Measurements from ENCODE around the gene KTN1.

The KTN1 gene

DNA sequence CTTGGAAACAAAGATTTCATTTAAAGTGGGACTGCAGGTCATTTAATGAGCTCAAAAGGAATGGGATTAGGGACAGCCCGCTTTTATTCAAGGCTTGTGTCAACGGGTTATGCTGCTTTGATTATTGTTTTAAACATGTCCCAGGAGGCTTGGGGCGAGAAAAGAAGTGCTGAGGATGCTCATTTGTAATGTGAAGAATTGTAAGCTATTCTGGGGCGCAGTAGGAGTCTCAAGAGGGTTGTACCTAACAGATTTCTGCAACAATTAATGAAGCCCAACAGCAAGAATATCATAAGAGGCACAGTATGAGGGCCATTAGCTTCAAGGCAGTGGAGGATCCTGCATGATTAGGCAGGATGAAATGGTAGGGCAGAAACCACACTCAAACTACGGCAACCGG lies 122.5 kb downstream of the KTN1 start:
- Histone ChIP-seq H3K4me3 (ENCODE audit: low read depth, low read length) (no peak overlapping the region), H3K9me3 (ENCODE audit: control insufficient read depth, insufficient read depth, low read depth, low read length) (no peaks in the 10 kb centered on the region), H3K9ac (ENCODE audit: low read length) (no peak overlapping the region), H3K27ac (ENCODE audit: low read depth, low read length) (no peak overlapping the region), H3K36me3 (ENCODE audit: control insufficient read depth, insufficient read depth, low read length) (no peaks in the 10 kb centered on the region), H3K4me1 (ENCODE audit: control insufficient read depth, insufficient read depth, low read length) (peaks cover 15% of the 10 kb centered on the region), H3K27me3 (ENCODE audit: control insufficient read depth, insufficient read depth, low read length) (no peaks in the 10 kb centered on the region)

- H3K27me3 ChIP-seq (ENCODE audit: control insufficient read depth, insufficient read depth, low read length) = no peaks in the 10 kb centered on the region
- H3K9me3 ChIP-seq (ENCODE audit: control insufficient read depth, insufficient read depth, low read depth, low read length) = no peaks in the 10 kb centered on the region
- no peak overlapping the region for H3K4me3 ChIP-seq (ENCODE audit: low read depth, low read length)
- H3K4me1 ChIP-seq (ENCODE audit: control insufficient read depth, insufficient read depth, low read length) = no peaks in the 10 kb centered on the region
- no peak overlapping the region for H3K27ac ChIP-seq (ENCODE audit: low read depth, low read length)
- no peak overlapping the region for H3K9ac ChIP-seq (ENCODE audit: low read length)
- H3K36me3 ChIP-seq (ENCODE audit: control insufficient read depth, insufficient read depth, low read length) = no peaks in the 10 kb centered on the region
These were observed 124.6 kb downstream of the KTN1 start for GRCh38 chr14:55704654-55705053.

DNA sequence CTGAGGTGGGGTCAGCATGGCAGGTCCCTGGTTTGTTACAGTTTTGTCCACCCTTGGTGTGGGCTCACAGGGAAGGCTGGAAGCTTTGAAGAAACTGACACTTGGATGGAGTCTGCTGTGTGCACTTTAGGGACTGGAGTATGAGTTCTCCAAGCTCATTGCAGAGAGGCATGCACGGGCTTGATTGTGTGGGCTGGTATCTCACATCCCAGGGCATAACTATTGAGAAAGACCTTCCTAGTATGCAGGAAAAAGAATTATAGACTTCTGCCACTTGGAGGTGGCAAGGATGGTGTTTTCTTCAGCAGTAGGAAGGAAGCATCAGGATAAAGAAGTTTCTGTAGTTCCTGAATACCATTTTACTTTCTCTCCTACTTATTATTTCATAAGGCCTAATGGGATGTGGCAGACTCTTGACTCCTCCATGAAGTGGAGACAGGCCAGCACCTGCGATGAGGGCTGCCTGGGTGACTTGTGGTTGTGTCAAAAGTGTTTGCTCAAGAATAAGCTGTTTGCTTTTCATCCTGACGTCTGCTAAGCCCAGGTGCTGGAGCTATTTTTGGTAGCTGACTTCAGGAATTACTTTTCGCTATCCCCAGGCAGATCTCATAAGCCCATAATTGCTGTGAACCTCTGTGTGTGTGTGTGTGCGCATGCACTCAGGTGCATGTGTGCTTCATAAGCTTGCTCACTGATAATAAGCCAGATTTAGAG lies 125.8 kb downstream of the KTN1 start:
- no peak overlapping the region for H3K9ac ChIP-seq (ENCODE audit: low read length)
- no peaks in the 10 kb centered on the region for H3K4me1 ChIP-seq (ENCODE audit: control insufficient read depth, insufficient read depth, low read length)
- H3K27ac ChIP-seq (ENCODE audit: low read depth, low read length) = no peak overlapping the region
- no peak overlapping the region for H3K4me3 ChIP-seq (ENCODE audit: low read depth, low read length)
- H3K27me3 ChIP-seq (ENCODE audit: control insufficient read depth, insufficient read depth, low read length) = no peaks in the 10 kb centered on the region
- no peaks in the 10 kb centered on the region for H3K36me3 ChIP-seq (ENCODE audit: control insufficient read depth, insufficient read depth, low read length)
- H3K9me3 ChIP-seq (ENCODE audit: control insufficient read depth, insufficient read depth, low read depth, low read length) = no peaks in the 10 kb centered on the region

DNA sequence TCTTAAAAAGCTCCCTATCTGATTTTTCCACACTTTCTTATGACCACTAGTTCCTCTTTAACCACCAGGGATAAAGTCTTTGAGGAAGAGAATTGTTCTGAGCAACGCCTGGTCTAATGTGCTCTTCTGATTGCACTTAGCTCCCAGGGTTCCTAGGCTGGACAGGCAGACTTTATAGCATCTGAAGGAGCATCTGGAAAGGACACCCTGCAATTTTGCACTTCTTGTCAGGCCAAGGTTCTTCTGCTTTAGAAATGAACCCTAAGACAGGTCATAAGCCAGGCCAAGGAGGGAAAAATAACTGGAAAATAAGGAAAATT lies 126.3 kb downstream of the KTN1 start:
- H3K27ac ChIP-seq (ENCODE audit: low read depth, low read length) = no peak overlapping the region
- no peak overlapping the region for H3K9ac ChIP-seq (ENCODE audit: low read length)
- H3K4me1 ChIP-seq (ENCODE audit: control insufficient read depth, insufficient read depth, low read length) = no peaks in the 10 kb centered on the region
- H3K9me3 ChIP-seq (ENCODE audit: control insufficient read depth, insufficient read depth, low read depth, low read length) = no peaks in the 10 kb centered on the region
- H3K4me3 ChIP-seq (ENCODE audit: low read depth, low read length) = no peak overlapping the region
- H3K27me3 ChIP-seq (ENCODE audit: control insufficient read depth, insufficient read depth, low read length) = no peaks in the 10 kb centered on the region
- no peaks in the 10 kb centered on the region for H3K36me3 ChIP-seq (ENCODE audit: control insufficient read depth, insufficient read depth, low read length)

GRCh38 chr14:55706893-55707292 lies 126.9 kb downstream of the KTN1 start:
- Histone ChIP-seq H3K27ac (ENCODE audit: low read depth, low read length) (no peak overlapping the region), H3K27me3 (ENCODE audit: control insufficient read depth, insufficient read depth, low read length) (no peaks in the 10 kb centered on the region), H3K4me1 (ENCODE audit: control insufficient read depth, insufficient read depth, low read length) (no peaks in the 10 kb centered on the region), H3K9me3 (ENCODE audit: control insufficient read depth, insufficient read depth, low read depth, low read length) (peaks cover 3% of the 10 kb centered on the region; the same call in 1 of the 2 replicates), H3K9ac (ENCODE audit: low read length) (no peak overlapping the region), H3K4me3 (ENCODE audit: low read depth, low read length) (no peak overlapping the region), H3K36me3 (ENCODE audit: control insufficient read depth, insufficient read depth, low read length) (no peaks in the 10 kb centered on the region)

- H3K4me3 ChIP-seq (ENCODE audit: low read depth, low read length) = no peak overlapping the region
- no peaks in the 10 kb centered on the region for H3K27me3 ChIP-seq (ENCODE audit: control insufficient read depth, insufficient read depth, low read length)
- H3K9me3 ChIP-seq (ENCODE audit: control insufficient read depth, insufficient read depth, low read depth, low read length) = peaks cover 8% of the 10 kb centered on the region
- H3K36me3 ChIP-seq (ENCODE audit: control insufficient read depth, insufficient read depth, low read length) = no peaks in the 10 kb centered on the region
- H3K9ac ChIP-seq (ENCODE audit: low read length) = no peak overlapping the region
- no peaks in the 10 kb centered on the region for H3K4me1 ChIP-seq (ENCODE audit: control insufficient read depth, insufficient read depth, low read length)
- H3K27ac ChIP-seq (ENCODE audit: low read depth, low read length) = no peak overlapping the region
These were observed 127.4 kb downstream of the KTN1 start for GRCh38 chr14:55707365-55707804.

DNA sequence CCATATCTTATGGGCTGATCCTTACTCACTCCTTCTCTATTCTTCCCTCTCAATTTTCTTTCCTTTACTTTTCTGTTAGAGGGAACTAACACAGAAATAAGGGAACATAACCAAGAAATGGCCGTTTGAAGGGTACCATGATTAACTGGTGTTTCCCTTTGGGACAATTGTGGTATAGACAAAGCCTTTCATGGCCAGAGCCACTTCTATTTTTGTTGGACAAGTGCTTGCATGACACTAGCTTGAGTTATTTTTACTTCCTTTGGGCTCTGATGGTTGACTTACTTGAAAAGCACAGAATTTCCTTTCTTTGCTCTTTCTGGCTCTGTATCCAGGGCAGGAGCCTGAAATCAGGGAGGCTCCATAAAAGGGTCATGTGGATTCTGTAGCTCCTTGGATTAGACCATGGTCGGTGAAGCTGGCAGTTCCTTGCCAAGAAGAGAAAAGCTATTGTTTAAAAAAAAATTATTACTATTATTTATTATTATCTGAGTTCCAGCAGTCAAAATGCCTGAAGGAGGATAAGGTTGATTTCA lies 130.6 kb downstream of the KTN1 start:
- no peak overlapping the region for H3K9ac ChIP-seq (ENCODE audit: low read length)
- H3K4me3 ChIP-seq (ENCODE audit: low read depth, low read length) = no peak overlapping the region
- 0 out of 2 replicates have a peak, but pooled peaks cover 3% of the 10 kb centered on the region for H3K4me1 ChIP-seq (ENCODE audit: control insufficient read depth, insufficient read depth, low read length)
- peaks cover 9% of the 10 kb centered on the region for H3K9me3 ChIP-seq (ENCODE audit: control insufficient read depth, insufficient read depth, low read depth, low read length)
- H3K36me3 ChIP-seq (ENCODE audit: control insufficient read depth, insufficient read depth, low read length) = no peaks in the 10 kb centered on the region
- H3K27ac ChIP-seq (ENCODE audit: low read depth, low read length) = no peak overlapping the region
- H3K27me3 ChIP-seq (ENCODE audit: control insufficient read depth, insufficient read depth, low read length) = no peaks in the 10 kb centered on the region

DNA sequence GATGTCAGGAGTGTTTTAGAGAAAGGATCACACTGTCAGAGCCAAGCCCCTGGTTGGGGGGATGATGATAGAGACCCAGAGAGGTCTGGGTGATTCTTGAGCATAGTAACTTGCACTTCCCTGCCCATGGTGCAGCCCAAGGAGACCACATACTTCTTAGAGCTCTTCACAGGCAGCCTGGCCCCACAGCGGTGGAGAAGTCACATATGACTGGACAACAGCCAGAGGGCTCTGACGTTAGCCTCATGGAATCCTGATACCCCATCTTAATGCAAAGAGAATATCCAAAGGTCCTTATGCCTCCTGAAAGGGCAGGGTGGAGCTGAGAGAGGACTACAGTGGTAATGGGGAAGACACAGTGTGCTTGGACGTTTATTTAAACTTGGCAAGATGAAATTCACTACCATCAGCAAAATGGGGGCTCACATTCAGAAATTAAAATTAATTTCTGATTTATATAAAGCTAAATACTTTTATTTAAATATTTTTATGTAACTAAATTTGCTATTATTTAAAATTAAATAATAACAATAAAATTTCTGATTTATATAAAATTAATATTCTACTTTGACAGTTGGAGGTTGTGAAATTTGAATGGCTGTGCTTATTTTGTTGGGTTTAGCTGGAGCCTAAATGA lies 131.3 kb downstream of the KTN1 start:
- Histone ChIP-seq H3K27me3 (ENCODE audit: control insufficient read depth, insufficient read depth, low read length) (no peaks in the 10 kb centered on the region), H3K9me3 (ENCODE audit: control insufficient read depth, insufficient read depth, low read depth, low read length) (peaks cover 9% of the 10 kb centered on the region), H3K36me3 (ENCODE audit: control insufficient read depth, insufficient read depth, low read length) (no peaks in the 10 kb centered on the region), H3K4me1 (ENCODE audit: control insufficient read depth, insufficient read depth, low read length) (0 out of 2 replicates have a peak, but pooled peaks cover 3% of the 10 kb centered on the region), H3K4me3 (ENCODE audit: low read depth, low read length) (no peak overlapping the region), H3K27ac (ENCODE audit: low read depth, low read length) (no peak overlapping the region), H3K9ac (ENCODE audit: low read length) (no peak overlapping the region)

DNA sequence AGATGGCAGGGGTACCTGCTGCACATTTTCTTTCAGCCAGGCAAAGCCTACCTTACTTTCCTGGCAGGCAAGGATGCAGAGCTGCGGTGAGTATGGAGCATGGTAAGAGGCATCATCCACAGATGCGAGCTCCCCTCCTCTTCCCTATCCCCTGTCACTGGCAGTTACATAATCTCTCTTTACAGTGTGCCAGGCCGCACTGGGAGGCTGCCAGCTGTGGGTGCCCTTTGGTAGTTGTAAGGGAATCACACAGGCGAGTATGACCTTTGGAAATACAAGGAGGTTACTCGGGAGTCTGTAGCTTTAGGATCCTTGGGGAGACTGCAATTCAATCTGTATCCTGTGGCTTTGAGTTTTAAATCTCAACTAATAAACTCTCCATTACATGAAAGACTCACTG lies 132.5 kb downstream of the KTN1 start:
- Histone ChIP-seq H3K9me3 (ENCODE audit: control insufficient read depth, insufficient read depth, low read depth, low read length) (peaks cover 9% of the 10 kb centered on the region), H3K27me3 (ENCODE audit: control insufficient read depth, insufficient read depth, low read length) (no peaks in the 10 kb centered on the region), H3K27ac (ENCODE audit: low read depth, low read length) (no peak overlapping the region), H3K4me1 (ENCODE audit: control insufficient read depth, insufficient read depth, low read length) (0 out of 2 replicates have a peak, but pooled peaks cover 3% of the 10 kb centered on the region), H3K36me3 (ENCODE audit: control insufficient read depth, insufficient read depth, low read length) (no peaks in the 10 kb centered on the region), H3K9ac (ENCODE audit: low read length) (no peak overlapping the region), H3K4me3 (ENCODE audit: low read depth, low read length) (no peak overlapping the region)

- no peak overlapping the region for H3K4me3 ChIP-seq (ENCODE audit: low read depth, low read length)
- 0 out of 2 replicates have a peak, but pooled peaks cover 3% of the 10 kb centered on the region for H3K4me1 ChIP-seq (ENCODE audit: control insufficient read depth, insufficient read depth, low read length)
- no peak overlapping the region for H3K27ac ChIP-seq (ENCODE audit: low read depth, low read length)
- no peaks in the 10 kb centered on the region for H3K27me3 ChIP-seq (ENCODE audit: control insufficient read depth, insufficient read depth, low read length)
- H3K9me3 ChIP-seq (ENCODE audit: control insufficient read depth, insufficient read depth, low read depth, low read length) = peaks cover 9% of the 10 kb centered on the region
- no peak overlapping the region for H3K9ac ChIP-seq (ENCODE audit: low read length)
- H3K36me3 ChIP-seq (ENCODE audit: control insufficient read depth, insufficient read depth, low read length) = no peaks in the 10 kb centered on the region
These were observed 133.5 kb downstream of the KTN1 start for GRCh38 chr14:55713486-55713885.

- no peaks in the 10 kb centered on the region for H3K27me3 ChIP-seq (ENCODE audit: control insufficient read depth, insufficient read depth, low read length)
- no peaks in the 10 kb centered on the region for H3K36me3 ChIP-seq (ENCODE audit: control insufficient read depth, insufficient read depth, low read length)
- H3K4me3 ChIP-seq (ENCODE audit: low read depth, low read length) = no peak overlapping the region
- H3K4me1 ChIP-seq (ENCODE audit: control insufficient read depth, insufficient read depth, low read length) = 0 out of 2 replicates have a peak, but pooled peaks cover 3% of the 10 kb centered on the region
- H3K9me3 ChIP-seq (ENCODE audit: control insufficient read depth, insufficient read depth, low read depth, low read length) = peaks cover 9% of the 10 kb centered on the region
- H3K27ac ChIP-seq (ENCODE audit: low read depth, low read length) = no peak overlapping the region
- H3K9ac ChIP-seq (ENCODE audit: low read length) = no peak overlapping the region
These were observed 135.9 kb downstream of the KTN1 start for GRCh38 chr14:55715889-55716288.
